ENCODE results near the gene SSMEM1. TPM values are rescaled to one million over a fixed set of nuclear protein-coding genes. Genes with fewer than 3 reads are reported as not detected.

The SSMEM1 gene
- total and polyA plus RNA-seq, 5 experiments from 2014 or later: not detected

Other genes with a start within 250 kb of the SSMEM1 start
- 10 to 100 TPM; 20.5 to 21.3 TPM for gene ZC3HC1, start 156.5 kb upstream of the SSMEM1 start, total RNA-seq
- gene ZC3HC1, start 156.5 kb upstream of the SSMEM1 start, polyA plus RNA-seq: 10 to 100 TPM in 1 of 3 donors, 1 to 10 TPM in 2; 7.4 to 14.2 (median 7.8) TPM
- 10 to 100 TPM; 19.1 to 19.5 TPM for gene KLHDC10, start 137.3 kb upstream of the SSMEM1 start, total RNA-seq
- 1 to 10 TPM; 1.9 to 2.4 (median 2.3) TPM for gene KLHDC10, start 137.3 kb upstream of the SSMEM1 start, polyA plus RNA-seq
- gene TMEM209, start 2.5 kb upstream of the SSMEM1 start, total RNA-seq: 10 to 100 TPM; 36.9 to 37.6 TPM
- gene TMEM209, start 2.5 kb upstream of the SSMEM1 start, polyA plus RNA-seq: 10 to 100 TPM; 40.8 to 44.3 (median 43.2) TPM
- gene CPA2, start 59.0 kb downstream of the SSMEM1 start, total RNA-seq: not detected
- not detected for gene CPA2, start 59.0 kb downstream of the SSMEM1 start, polyA plus RNA-seq
- gene CPA4, start 85.3 kb downstream of the SSMEM1 start, total RNA-seq: not detected
- gene CPA4, start 85.3 kb downstream of the SSMEM1 start, polyA plus RNA-seq: not detected
- 10 to 100 TPM in 1 of 2 experiments, 1 to 10 TPM in 1; 9.4 to 14.7 TPM for gene CPA5, start 137.0 kb downstream of the SSMEM1 start, total RNA-seq
- 100 to 1,000 TPM in 1 of 3 donors, 10 to 100 TPM in 2; 56.8 to 159 (median 69.2) TPM for gene CPA5, start 137.0 kb downstream of the SSMEM1 start, polyA plus RNA-seq
- gene CPA1, start 172.6 kb downstream of the SSMEM1 start, total RNA-seq: not detected
- under 1 TPM in 1 of 3 donors, not detected in 2; 0.26 TPM for gene CPA1, start 172.6 kb downstream of the SSMEM1 start, polyA plus RNA-seq
- 10 to 100 TPM; 23.8 to 25.3 TPM for gene CEP41, start 233.2 kb downstream of the SSMEM1 start, total RNA-seq
- gene CEP41, start 233.2 kb downstream of the SSMEM1 start, polyA plus RNA-seq: 10 to 100 TPM; 54.8 to 74.5 (median 61.0) TPM

Measured in naive thymus-derived CD8-positive, alpha-beta T cell (primary cell).